Right cardiac atrium (tissue), 5 donors: ENCODE data around the gene TMEM119. TPM values are rescaled to one million over a fixed set of nuclear protein-coding genes. Genes with fewer than 3 reads are reported as not detected.

Experiments
- microRNA-seq, 2 donors: library from miRNA; unstranded; fragments of <30 nt; microRNA quantifications; one replicate each; pipeline ENCODE4 v1.2.0, GENCODE V29; 2020 to 2021
- polyA plus RNA-seq: library from polyadenylated mRNA; stranded (reverse); fragments of 200-250 nt; gene quantifications from one replicate; pipeline ENCODE4 v1.2.3, GENCODE V29; 2013
- total RNA-seq, 4 donors: library from RNA; stranded (reverse); fragmentation: NEBNext Ultra II Directional; extraction: Animal tissue kit (Norgen Biotek cat#: 25700); gene quantifications; one replicate each; pipeline ENCODE4 v1.2.1, GENCODE V29; 2021
- donor health status: healthy with polysubstance abuse.
- donor health status: DM: no; HTN: yes; CAD: no.
- donor health status: DM: no; HTN: no; CAD: no.
- donor health status: DM: no; HTN: yes; CAD: no; lungs with severe emphysema.
- donor health status: DM: yes; HTN: yes; CAD: no.

TMEM119 gene
- total and polyA plus RNA-seq, 5 donors = 1.8 to 3.5 (median 3.0) TPM

Small RNA genes lying within 50 kb of the gene (microRNA-seq; reads per million reads assigned to microRNA genes)
- 0 reads per million in 2 donors for gene MIR4496

Other genes with a start within 250 kb of the TMEM119 start
- 1 to 10 TPM; 2.8 to 7.1 (median 3.2) TPM for gene FICD, start 82.8 kb downstream of the TMEM119 start, total RNA-seq
- 1.8 TPM for gene FICD, start 82.8 kb downstream of the TMEM119 start, polyA plus RNA-seq
- gene SART3, start 36.9 kb downstream of the TMEM119 start, total RNA-seq = 10 to 100 TPM; 21.1 to 27.7 (median 25.6) TPM
- gene SART3, start 36.9 kb downstream of the TMEM119 start, polyA plus RNA-seq = 14.2 TPM
- gene ISCU, start 35.5 kb downstream of the TMEM119 start, total RNA-seq = 100 to 1,000 TPM; 276 to 363 (median 303) TPM
- gene ISCU, start 35.5 kb downstream of the TMEM119 start, polyA plus RNA-seq = 457 TPM
- 1 to 10 TPM; 2.9 to 6.2 (median 4.7) TPM for gene SELPLG, start 35.8 kb upstream of the TMEM119 start, total RNA-seq
- gene SELPLG, start 35.8 kb upstream of the TMEM119 start, polyA plus RNA-seq = 1.9 TPM
- gene CORO1C, start 133.4 kb upstream of the TMEM119 start, total RNA-seq = 100 to 1,000 TPM in 2 of 4 donors, 10 to 100 TPM in 2; 85.1 to 122 (median 93.6) TPM
- gene CORO1C, start 133.4 kb upstream of the TMEM119 start, polyA plus RNA-seq = 24.8 TPM